ENCODE data around the gene KREMEN2. TPM values are rescaled to one million over a fixed set of nuclear protein-coding genes. Genes with fewer than 3 reads are reported as not detected.

The KREMEN2 gene
- total and polyA plus RNA-seq, 2 of the 13 experiments (the other 11 are each of a cell fraction or from before 2014, with no cell fraction given) = 0.48 to 1.2 TPM

DNA sequence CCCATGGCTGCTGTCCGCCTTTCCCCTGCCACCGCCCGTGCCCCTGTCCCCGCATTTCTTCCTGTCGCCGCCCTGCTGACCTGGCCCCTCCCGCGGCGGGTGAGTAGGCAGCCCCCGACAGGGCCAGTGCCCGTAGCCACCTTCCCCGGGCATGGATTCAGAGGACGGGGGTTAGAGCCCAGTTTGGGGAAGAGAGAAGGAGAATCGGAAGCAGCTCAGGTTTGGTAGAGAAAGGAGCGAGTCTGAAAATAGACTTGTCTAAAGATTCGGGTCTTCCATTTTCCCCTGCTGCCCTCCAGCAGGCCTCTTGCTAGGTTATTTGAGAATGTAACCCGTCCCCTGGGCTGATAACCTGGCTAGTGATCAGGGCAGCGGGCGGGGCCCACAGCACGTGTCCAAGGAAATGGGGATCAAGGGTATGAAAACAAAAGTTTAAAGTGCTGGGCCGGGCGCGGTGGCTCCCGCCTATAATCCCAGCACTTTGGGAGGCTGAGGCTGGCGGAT, 40.8 kb downstream of the KREMEN2 start (continued):
- TF ChIP-seq, protein P1, sequence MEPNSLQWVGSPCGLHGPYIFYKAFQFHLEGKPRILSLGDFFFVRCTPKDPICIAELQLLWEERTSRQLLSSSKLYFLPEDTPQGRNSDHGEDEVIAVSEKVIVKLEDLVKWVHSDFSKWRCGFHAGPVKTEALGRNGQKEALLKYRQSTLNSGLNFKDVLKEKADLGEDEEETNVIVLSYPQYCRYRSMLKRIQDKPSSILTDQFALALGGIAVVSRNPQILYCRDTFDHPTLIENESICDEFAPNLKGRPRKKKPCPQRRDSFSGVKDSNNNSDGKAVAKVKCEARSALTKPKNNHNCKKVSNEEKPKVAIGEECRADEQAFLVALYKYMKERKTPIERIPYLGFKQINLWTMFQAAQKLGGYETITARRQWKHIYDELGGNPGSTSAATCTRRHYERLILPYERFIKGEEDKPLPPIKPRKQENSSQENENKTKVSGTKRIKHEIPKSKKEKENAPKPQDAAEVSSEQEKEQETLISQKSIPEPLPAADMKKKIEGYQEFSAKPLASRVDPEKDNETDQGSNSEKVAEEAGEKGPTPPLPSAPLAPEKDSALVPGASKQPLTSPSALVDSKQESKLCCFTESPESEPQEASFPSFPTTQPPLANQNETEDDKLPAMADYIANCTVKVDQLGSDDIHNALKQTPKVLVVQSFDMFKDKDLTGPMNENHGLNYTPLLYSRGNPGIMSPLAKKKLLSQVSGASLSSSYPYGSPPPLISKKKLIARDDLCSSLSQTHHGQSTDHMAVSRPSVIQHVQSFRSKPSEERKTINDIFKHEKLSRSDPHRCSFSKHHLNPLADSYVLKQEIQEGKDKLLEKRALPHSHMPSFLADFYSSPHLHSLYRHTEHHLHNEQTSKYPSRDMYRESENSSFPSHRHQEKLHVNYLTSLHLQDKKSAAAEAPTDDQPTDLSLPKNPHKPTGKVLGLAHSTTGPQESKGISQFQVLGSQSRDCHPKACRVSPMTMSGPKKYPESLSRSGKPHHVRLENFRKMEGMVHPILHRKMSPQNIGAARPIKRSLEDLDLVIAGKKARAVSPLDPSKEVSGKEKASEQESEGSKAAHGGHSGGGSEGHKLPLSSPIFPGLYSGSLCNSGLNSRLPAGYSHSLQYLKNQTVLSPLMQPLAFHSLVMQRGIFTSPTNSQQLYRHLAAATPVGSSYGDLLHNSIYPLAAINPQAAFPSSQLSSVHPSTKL (CRISPR knock-in tag; IDR thresholded peaks at IDR 0.05) = 0 out of 2 replicates have a peak, but pooled peaks have one; percentile 28
- TF ChIP-seq POLR2G (IDR thresholded peaks at IDR 0.05; ENCODE audit: low read depth, low read length) = peak; percentile 64
- TF ChIP-seq TBP (CRISPR knock-in tag; IDR thresholded peaks at IDR 0.05) = no peak
- peak; percentile 52 for TF ChIP-seq SRSF1 (optimal IDR thresholded peaks at IDR 0.05; ENCODE audit: low read depth, low read length)
- TF ChIP-seq TEAD3 (CRISPR knock-in tag; optimal IDR thresholded peaks at IDR 0.05; ENCODE audit: borderline replicate concordance) = peak; percentile 16
- no peak for TF ChIP-seq PHF20 (CRISPR knock-in tag; IDR thresholded peaks at IDR 0.05)
- TF ChIP-seq, protein P2, sequence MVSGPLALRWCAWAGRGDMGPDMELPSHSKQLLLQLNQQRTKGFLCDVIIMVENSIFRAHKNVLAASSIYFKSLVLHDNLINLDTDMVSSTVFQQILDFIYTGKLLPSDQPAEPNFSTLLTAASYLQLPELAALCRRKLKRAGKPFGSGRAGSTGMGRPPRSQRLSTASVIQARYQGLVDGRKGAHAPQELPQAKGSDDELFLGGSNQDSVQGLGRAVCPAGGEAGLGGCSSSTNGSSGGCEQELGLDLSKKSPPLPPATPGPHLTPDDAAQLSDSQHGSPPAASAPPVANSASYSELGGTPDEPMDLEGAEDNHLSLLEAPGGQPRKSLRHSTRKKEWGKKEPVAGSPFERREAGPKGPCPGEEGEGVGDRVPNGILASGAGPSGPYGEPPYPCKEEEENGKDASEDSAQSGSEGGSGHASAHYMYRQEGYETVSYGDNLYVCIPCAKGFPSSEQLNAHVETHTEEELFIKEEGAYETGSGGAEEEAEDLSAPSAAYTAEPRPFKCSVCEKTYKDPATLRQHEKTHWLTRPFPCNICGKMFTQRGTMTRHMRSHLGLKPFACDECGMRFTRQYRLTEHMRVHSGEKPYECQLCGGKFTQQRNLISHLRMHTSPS (CRISPR knock-in tag; IDR thresholded peaks at IDR 0.05; ENCODE audit: low read depth) = peak; percentile 46; the same call in 1 of the 2 replicates
- no peak for TF ChIP-seq PCBP2 (optimal IDR thresholded peaks at IDR 0.05; ENCODE audit: low read depth, low read length, poor library complexity, severe bottlenecking)
- no peak for TF ChIP-seq ZNF468 (CRISPR knock-in tag; IDR thresholded peaks at IDR 0.05)
- TF ChIP-seq ATF1 (CRISPR knock-in tag; IDR thresholded peaks at IDR 0.05) = no peak
- TF ChIP-seq SAP130 (CRISPR knock-in tag; IDR thresholded peaks at IDR 0.05; ENCODE audit: low read depth) = peak; percentile 64
- TF ChIP-seq ZNF121 (CRISPR knock-in tag; IDR thresholded peaks at IDR 0.05) = no peak
- TF ChIP-seq PRMT3 (CRISPR knock-in tag; IDR thresholded peaks at IDR 0.05; ENCODE audit: borderline replicate concordance, low read depth) = no peak
- TF ChIP-seq DDIT3 (CRISPR knock-in tag; IDR thresholded peaks at IDR 0.05) = no peak
- TF ChIP-seq, protein P3, sequence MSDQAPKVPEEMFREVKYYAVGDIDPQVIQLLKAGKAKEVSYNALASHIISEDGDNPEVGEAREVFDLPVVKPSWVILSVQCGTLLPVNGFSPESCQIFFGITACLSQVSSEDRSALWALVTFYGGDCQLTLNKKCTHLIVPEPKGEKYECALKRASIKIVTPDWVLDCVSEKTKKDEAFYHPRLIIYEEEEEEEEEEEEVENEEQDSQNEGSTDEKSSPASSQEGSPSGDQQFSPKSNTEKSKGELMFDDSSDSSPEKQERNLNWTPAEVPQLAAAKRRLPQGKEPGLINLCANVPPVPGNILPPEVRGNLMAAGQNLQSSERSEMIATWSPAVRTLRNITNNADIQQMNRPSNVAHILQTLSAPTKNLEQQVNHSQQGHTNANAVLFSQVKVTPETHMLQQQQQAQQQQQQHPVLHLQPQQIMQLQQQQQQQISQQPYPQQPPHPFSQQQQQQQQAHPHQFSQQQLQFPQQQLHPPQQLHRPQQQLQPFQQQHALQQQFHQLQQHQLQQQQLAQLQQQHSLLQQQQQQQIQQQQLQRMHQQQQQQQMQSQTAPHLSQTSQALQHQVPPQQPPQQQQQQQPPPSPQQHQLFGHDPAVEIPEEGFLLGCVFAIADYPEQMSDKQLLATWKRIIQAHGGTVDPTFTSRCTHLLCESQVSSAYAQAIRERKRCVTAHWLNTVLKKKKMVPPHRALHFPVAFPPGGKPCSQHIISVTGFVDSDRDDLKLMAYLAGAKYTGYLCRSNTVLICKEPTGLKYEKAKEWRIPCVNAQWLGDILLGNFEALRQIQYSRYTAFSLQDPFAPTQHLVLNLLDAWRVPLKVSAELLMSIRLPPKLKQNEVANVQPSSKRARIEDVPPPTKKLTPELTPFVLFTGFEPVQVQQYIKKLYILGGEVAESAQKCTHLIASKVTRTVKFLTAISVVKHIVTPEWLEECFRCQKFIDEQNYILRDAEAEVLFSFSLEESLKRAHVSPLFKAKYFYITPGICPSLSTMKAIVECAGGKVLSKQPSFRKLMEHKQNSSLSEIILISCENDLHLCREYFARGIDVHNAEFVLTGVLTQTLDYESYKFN (CRISPR knock-in tag; conservative IDR thresholded peaks at IDR 0.05) = 0 out of 2 replicates have a peak, but pooled peaks have one; percentile 25
- no peak for TF ChIP-seq ZNF180 (CRISPR knock-in tag; IDR thresholded peaks at IDR 0.05; ENCODE audit: borderline replicate concordance, low read depth)
- TF ChIP-seq MAFG (CRISPR knock-in tag; IDR thresholded peaks at IDR 0.05) = no peak
- no peak for TF ChIP-seq ZNF616 (CRISPR knock-in tag; IDR thresholded peaks at IDR 0.05; ENCODE audit: low read depth)
- no peak for TF ChIP-seq TARDBP (CRISPR knock-in tag; IDR thresholded peaks at IDR 0.05)

Measured in HepG2 (cell line).